Activated naive CD4-positive, alpha-beta T cell treated with anti-CD3 and anti-CD28 coated beads for 36 hours (primary cell): ENCODE results near the gene RPL13A. TPM values are rescaled to one million over a fixed set of nuclear protein-coding genes. Genes with fewer than 3 reads are reported as not detected.

Experiments used
- CTCF ChIA-PET: fragments of 350-600 bp; sonication (Branson Sonifier 250); formaldehyde crosslinking; loops from one replicate; lab custom pipeline; 2021; ENCODE audit warnings: antibody characterized with exemption; lab: Charles Lee
- DNase-seq: peaks from one replicate; pipeline ENCODE4 v3.0.0-alpha.2; 2020
- H3K27ac Mint-ChIP-seq: one replicate; pipeline ENCODE4 v1.8.0; 2021; ENCODE audit warnings: mild to moderate bottlenecking, mixed read lengths
- H3K27me3 Mint-ChIP-seq: one replicate; pipeline ENCODE4 v1.8.0; 2021; ENCODE audit warnings: low read depth, mixed read lengths
- H3K36me3 Mint-ChIP-seq: one replicate; pipeline ENCODE4 v1.8.0; 2021; ENCODE audit warnings: low read depth, mixed read lengths
- H3K4me1 Mint-ChIP-seq: one replicate; pipeline ENCODE4 v1.8.0; 2021; ENCODE audit warnings: low read depth, mixed read lengths
- H3K4me3 Mint-ChIP-seq: one replicate; pipeline ENCODE4 v1.8.0; 2021; ENCODE audit warnings: mild to moderate bottlenecking, moderate library complexity, mixed read lengths
- H3K9me3 Mint-ChIP-seq: one replicate; pipeline ENCODE4 v1.8.0; 2021; ENCODE audit warnings: mixed read lengths
- intact Hi-C: fragments of 100-400 bp; cut with micrococcal nuclease; formaldehyde crosslinking; loops from one replicate; pipeline ENCODE4 v1.15.1; 2023
- total RNA-seq, 2 experiments: library from RNA; stranded (reverse); gene quantifications; one replicate each; pipeline ENCODE4 v1.2.3, GENCODE V29; 2021

RPL13A gene
- total RNA-seq, 2 experiments from 2014 or later: 4,441 to 4,607 TPM

- DNase-seq: no peak
- H3K4me3 Mint-ChIP-seq: peak overlapping the region; percentile 87
- intact Hi-C loops: loop anchor here (2.0 to 10.0 kb wide), 3 partner anchors 57 to 623 kb away; partner anchors contain the start of genes AKT1S1, PPP1R15A and TBC1D17
Observed at GRCh38 chr19:49497789-49498103, 10.3 kb downstream of the RPL13A start.

GRCh38 chr19:49498475-49498874 is 11.1 kb downstream of the RPL13A start:
- Mint-ChIP-seq H3K4me1 (peaks cover 53% of the 10 kb centered on the region), H3K9me3 (no peaks in the 10 kb centered on the region), H3K36me3 (peaks cover 41% of the 10 kb centered on the region), H3K4me3 (peak overlapping the region; percentile 87), H3K27me3 (no peaks in the 10 kb centered on the region), H3K27ac (peak overlapping the region; percentile 96)
- CTCF ChIA-PET: interaction anchor here (0.7 to 1.5 kb wide), 2 partner anchors 25 to 72 kb away, joined by 3 to 5 read pairs; partner anchors contain the start of gene FLT3LG
- DNase-seq: no peak
- intact Hi-C loops: loop anchor here (10.0 kb wide), 1 partner anchor 624 kb away; the partner anchor contains the start of gene PPP1R15A

More at GRCh38 chr19:49497789-49498103, 10.3 kb downstream of the RPL13A start:
- CTCF ChIA-PET: interaction anchor here (0.7 kb wide), 1 partner anchor 73 kb away, joined by 3 read pairs; no protein-coding TSS in a partner anchor
- Mint-ChIP-seq H3K27me3 (no peaks in the 10 kb centered on the region), H3K27ac (peak overlapping the region; percentile 96), H3K36me3 (peaks cover 45% of the 10 kb centered on the region), H3K9me3 (no peaks in the 10 kb centered on the region), H3K4me1 (peaks cover 53% of the 10 kb centered on the region)

GRCh38 chr19:49499030-49499670 is 11.7 kb downstream of the RPL13A start:
- DNase-seq: peak; percentile 42
- H3K27ac Mint-ChIP-seq: peak overlapping the region; percentile 96
- H3K4me1 Mint-ChIP-seq: peaks cover 52% of the 10 kb centered on the region
- intact Hi-C loops: loop anchor here (10.0 kb wide), 1 partner anchor 624 kb away; the partner anchor contains the start of gene PPP1R15A
- no peaks in the 10 kb centered on the region for H3K9me3 Mint-ChIP-seq
- H3K4me3 Mint-ChIP-seq: peak overlapping the region; percentile 87
- CTCF ChIA-PET: interaction anchor here (0.7 to 1.5 kb wide), 4 partner anchors 14 to 71 kb away, joined by 3 to 6 read pairs (median 4); partner anchors contain the start of gene FLT3LG
- H3K27me3 Mint-ChIP-seq: no peaks in the 10 kb centered on the region
- peaks cover 41% of the 10 kb centered on the region for H3K36me3 Mint-ChIP-seq

GRCh38 chr19:49502866-49503581 is 15.6 kb downstream of the RPL13A start:
- Mint-ChIP-seq H3K4me1 (peaks cover 47% of the 10 kb centered on the region), H3K27me3 (no peaks in the 10 kb centered on the region), H3K9me3 (no peaks in the 10 kb centered on the region), H3K4me3 (no peak overlapping the region), H3K27ac (no peak overlapping the region), H3K36me3 (peaks cover 24% of the 10 kb centered on the region)
- intact Hi-C loops: no loop called here
- CTCF ChIA-PET: interaction anchor here (0.7 to 7.8 kb wide), 14 partner anchors 8 to 178 kb away, joined by 3 to 60 read pairs (median 4); partner anchors contain the start of genes NOSIP and PRRG2
- peak; percentile 63 for DNase-seq

- intact Hi-C loops: no loop called here
- peaks cover 18% of the 10 kb centered on the region for H3K36me3 Mint-ChIP-seq
- peaks cover 41% of the 10 kb centered on the region for H3K4me1 Mint-ChIP-seq
- no peak overlapping the region for H3K4me3 Mint-ChIP-seq
- H3K27me3 Mint-ChIP-seq: no peaks in the 10 kb centered on the region
- CTCF ChIA-PET: interaction anchor here (0.7 to 7.8 kb wide), 10 partner anchors 10 to 177 kb away, joined by 3 to 60 read pairs (median 6); partner anchors contain the start of genes NOSIP and PRRG2
- DNase-seq: no peak
- no peaks in the 10 kb centered on the region for H3K9me3 Mint-ChIP-seq
- no peak overlapping the region for H3K27ac Mint-ChIP-seq
Observed at GRCh38 chr19:49503582-49503962, 16.2 kb downstream of the RPL13A start.

- H3K4me1 Mint-ChIP-seq: peaks cover 18% of the 10 kb centered on the region
- CTCF ChIA-PET: interaction anchor here (0.5 to 7.8 kb wide), 16 partner anchors 8 to 174 kb away, joined by 3 to 60 read pairs (median 4); partner anchors contain the start of genes RCN3 and RRAS
- H3K4me3 Mint-ChIP-seq: no peak overlapping the region
- intact Hi-C loops: loop anchor here (1.0 kb wide), 3 partner anchors 41 to 172 kb away; no protein-coding TSS in a partner anchor
- H3K9me3 Mint-ChIP-seq: no peaks in the 10 kb centered on the region
- H3K27ac Mint-ChIP-seq: peak overlapping the region; percentile 41
- peak; percentile 87 for DNase-seq
- no peaks in the 10 kb centered on the region for H3K27me3 Mint-ChIP-seq
- no peaks in the 10 kb centered on the region for H3K36me3 Mint-ChIP-seq
Observed at GRCh38 chr19:49506575-49507105, 19.2 kb downstream of the RPL13A start.

- Mint-ChIP-seq H3K27ac (no peak overlapping the region), H3K9me3 (no peaks in the 10 kb centered on the region), H3K36me3 (no peaks in the 10 kb centered on the region), H3K27me3 (no peaks in the 10 kb centered on the region), H3K4me3 (no peak overlapping the region), H3K4me1 (peaks cover 19% of the 10 kb centered on the region)
- DNase-seq: no peak
- CTCF ChIA-PET: interaction anchor here (1.4 to 7.8 kb wide), 2 partner anchors 53 to 164 kb away, joined by 4 to 60 read pairs; no protein-coding TSS in a partner anchor
- intact Hi-C loops: no loop called here
Observed at GRCh38 chr19:49507803-49508494, 20.5 kb downstream of the RPL13A start.

GRCh38 chr19:49512970-49513745 is 25.8 kb downstream of the RPL13A start:
- H3K36me3 Mint-ChIP-seq: no peaks in the 10 kb centered on the region
- H3K27me3 Mint-ChIP-seq: no peaks in the 10 kb centered on the region
- peak overlapping the region; percentile 70 for H3K4me3 Mint-ChIP-seq
- H3K27ac Mint-ChIP-seq: no peak overlapping the region
- intact Hi-C loops: no loop called here
- CTCF ChIA-PET: interaction anchor here (1.2 to 2.5 kb wide), 6 partner anchors 8 to 57 kb away, joined by 3 to 17 read pairs (median 6); partner anchors contain the start of gene FLT3LG
- peak; percentile 42 for DNase-seq
- H3K4me1 Mint-ChIP-seq: peaks cover 27% of the 10 kb centered on the region
- no peaks in the 10 kb centered on the region for H3K9me3 Mint-ChIP-seq

- peak overlapping the region; percentile 70 for H3K4me3 Mint-ChIP-seq
- no peaks in the 10 kb centered on the region for H3K36me3 Mint-ChIP-seq
- no peaks in the 10 kb centered on the region for H3K9me3 Mint-ChIP-seq
- no peak overlapping the region for H3K27ac Mint-ChIP-seq
- H3K27me3 Mint-ChIP-seq: no peaks in the 10 kb centered on the region
- no peak for DNase-seq
- CTCF ChIA-PET: interaction anchor here (0.5 to 2.5 kb wide), 7 partner anchors 9 to 108 kb away, joined by 3 to 17 read pairs (median 6); partner anchors contain the start of gene FLT3LG
- peaks cover 27% of the 10 kb centered on the region for H3K4me1 Mint-ChIP-seq
- intact Hi-C loops: no loop called here
Observed at GRCh38 chr19:49513746-49514118, 26.3 kb downstream of the RPL13A start.

GRCh38 chr19:49514151-49514550 is 26.7 kb downstream of the RPL13A start:
- Mint-ChIP-seq H3K9me3 (no peaks in the 10 kb centered on the region), H3K4me1 (peaks cover 27% of the 10 kb centered on the region), H3K27me3 (no peaks in the 10 kb centered on the region), H3K36me3 (no peaks in the 10 kb centered on the region), H3K27ac (no peak overlapping the region), H3K4me3 (peak overlapping the region; percentile 70)
- DNase-seq: no peak
- CTCF ChIA-PET: interaction anchor here (0.5 to 2.5 kb wide), 8 partner anchors 8 to 108 kb away, joined by 3 to 17 read pairs (median 5); partner anchors contain the start of gene FLT3LG
- intact Hi-C loops: no loop called here

GRCh38 chr19:49515767-49516166 is 28.4 kb downstream of the RPL13A start:
- Mint-ChIP-seq H3K27me3 (no peaks in the 10 kb centered on the region), H3K36me3 (no peaks in the 10 kb centered on the region), H3K4me3 (no peak overlapping the region), H3K4me1 (peaks cover 29% of the 10 kb centered on the region), H3K27ac (no peak overlapping the region), H3K9me3 (no peaks in the 10 kb centered on the region)
- intact Hi-C loops: no loop called here
- CTCF ChIA-PET: interaction anchor here (0.9 to 2.5 kb wide), 3 partner anchors 31 to 54 kb away, joined by 4 to 10 read pairs (median 4); no protein-coding TSS in a partner anchor
- DNase-seq: no peak
